Bronchial epithelial cell (primary cell): Measurements from ENCODE around the gene SEMA6A. TPM values are rescaled to one million over a fixed set of nuclear protein-coding genes. Genes with fewer than 3 reads are reported as not detected.

Experiments
- DNase-seq: peaks from one replicate; pipeline ENCODE4 v3.0.0-alpha.2; 2010; ENCODE audit warnings: low read depth
- FAIRE-seq: peaks from 2 replicates; lab custom pipeline; 2011; peaks lifted over from hg19 to GRCh38; lab: Jason Lieb, UNC
- H3K27me3 ChIP-seq: 2 replicates; pipeline ENCODE4 v1.5.1; 2011; ENCODE audit warnings: low read length; ENCODE audit not compliant: control insufficient read depth, insufficient read depth
- H3K36me3 ChIP-seq: 2 replicates; pipeline ENCODE4 v1.5.1; 2011; ENCODE audit warnings: low read length; ENCODE audit not compliant: control insufficient read depth, insufficient read depth
- H3K4me3 ChIP-seq: 2 replicates; pipeline ENCODE4 v1.5.1; 2011; ENCODE audit warnings: mild to moderate bottlenecking, low read depth, low read length, control low read depth
- CTCF ChIP-seq: IDR thresholded peaks from 2 replicates; pipeline ENCODE4 v1.5.1; 2011; ENCODE audit warnings: mild to moderate bottlenecking, moderate library complexity, low read length, control low read depth, inconsistent platforms; ENCODE audit not compliant: insufficient read depth, severe bottlenecking
- total RNA-seq: library from RNA; depleted of rRNA; stranded (reverse); fragments of >200 nt; gene quantifications from 2 replicates; pipeline ENCODE4 v1.2.1, GENCODE V29; 2014

Gene SEMA6A
- total RNA-seq, 1 donor from 2014 or later, result 0.53 TPM

- FAIRE-seq (no peak), DNase-seq (no peak)
- H3K27me3 ChIP-seq, result no peaks in the 10 kb centered on the region
- H3K36me3 ChIP-seq, result no peaks in the 10 kb centered on the region
- H3K4me3 ChIP-seq, result no peak overlapping the region
- no peak for TF ChIP-seq CTCF
These were observed 66.5 kb downstream of the SEMA6A start for GRCh38 chr5:116507941-116508655.

- TF ChIP-seq CTCF, result no peak
- no peak for FAIRE-seq
- DNase-seq, result no peak
- Histone ChIP-seq H3K36me3 (no peaks in the 10 kb centered on the region), H3K27me3 (no peaks in the 10 kb centered on the region), H3K4me3 (no peak overlapping the region)
These were observed 67.5 kb downstream of the SEMA6A start for GRCh38 chr5:116507051-116507537.

GRCh38 chr5:116506488-116506887 is 68.1 kb downstream of the SEMA6A start:
- FAIRE-seq (no peak), DNase-seq (no peak)
- no peaks in the 10 kb centered on the region for H3K36me3 ChIP-seq
- H3K27me3 ChIP-seq, result no peaks in the 10 kb centered on the region
- no peak for TF ChIP-seq CTCF
- H3K4me3 ChIP-seq, result no peak overlapping the region

- no peak for DNase-seq
- FAIRE-seq, result no peak
- TF ChIP-seq CTCF, result no peak
These were observed 69.9 kb downstream of the SEMA6A start for GRCh38 chr5:116504593-116505166.

GRCh38 chr5:116502616-116503015 is 72.0 kb downstream of the SEMA6A start:
- DNase-seq (no peak), FAIRE-seq (no peak)
- TF ChIP-seq CTCF, result no peak
- Histone ChIP-seq H3K27me3 (no peaks in the 10 kb centered on the region), H3K36me3 (no peaks in the 10 kb centered on the region), H3K4me3 (no peak overlapping the region)

More at GRCh38 chr5:116504593-116505166, 69.9 kb downstream of the SEMA6A start:
- H3K4me3 ChIP-seq, result no peak overlapping the region
- H3K36me3 ChIP-seq, result no peaks in the 10 kb centered on the region
- no peaks in the 10 kb centered on the region for H3K27me3 ChIP-seq
